Activated gamma-delta T cell treated with Interleukin-2 at 50 U/mL for 16 hours (primary cell): Measurements from ENCODE around the gene PLCB2.

ENCODE experiments used
- DNase-seq: peaks from one replicate; pipeline ENCODE4 v3.0.0-alpha.2; 2020

PLCB2 gene

GRCh38 chr15:40323953-40324937 is 16.5 kb upstream of the PLCB2 start:
- no peak for DNase-seq

GRCh38 chr15:40323239-40323952 is 15.7 kb upstream of the PLCB2 start, which contains the start of gene INAFM2:
INAFM2 (plus strand) TSS chr15:40323692; CDS start chr15:40324056, 364 bp downstream.
- peak; percentile 92 for DNase-seq

- DNase-seq, result no peak
Observed at GRCh38 chr15:40322531-40323238, 14.9 kb upstream of the PLCB2 start.

- peak; percentile 55 for DNase-seq
Observed at GRCh38 chr15:40320931-40321371, 13.2 kb upstream of the PLCB2 start.

GRCh38 chr15:40320409-40320808 is 12.7 kb upstream of the PLCB2 start:
- no peak for DNase-seq

- no peak for DNase-seq
Observed at GRCh38 chr15:40317580-40317979, 9.8 kb upstream of the PLCB2 start.

GRCh38 chr15:40316931-40317330 is 9.2 kb upstream of the PLCB2 start:
- DNase-seq, result no peak

GRCh38 chr15:40314723-40315276 is 7.1 kb upstream of the PLCB2 start:
- no peak for DNase-seq

GRCh38 chr15:40313531-40314398 is 6.0 kb upstream of the PLCB2 start:
- peak; percentile 67 for DNase-seq

- DNase-seq, result no peak
Observed at GRCh38 chr15:40312370-40313158, 4.8 kb upstream of the PLCB2 start.

- no peak for DNase-seq
Observed at GRCh38 chr15:40310993-40311392, 3.3 kb upstream of the PLCB2 start.

- DNase-seq, result peak; percentile 57
Observed at GRCh38 chr15:40310001-40310959, 2.5 kb upstream of the PLCB2 start.

GRCh38 chr15:40309344-40309862 is 1.7 kb upstream of the PLCB2 start:
- DNase-seq, result no peak

GRCh38 chr15:40306908-40307307 is 827 bp downstream of the PLCB2 start:
- DNase-seq, result no peak

GRCh38 chr15:40306371-40306770 is 1.4 kb downstream of the PLCB2 start:
- DNase-seq, result no peak

GRCh38 chr15:40305281-40305680 is 2.5 kb downstream of the PLCB2 start:
- DNase-seq, result no peak

GRCh38 chr15:40303576-40303975 is 4.2 kb downstream of the PLCB2 start:
- DNase-seq, result no peak

GRCh38 chr15:40302981-40303380 is 4.8 kb downstream of the PLCB2 start:
- DNase-seq, result no peak

GRCh38 chr15:40302288-40302886 is 5.3 kb downstream of the PLCB2 start:
- DNase-seq, result no peak
